Esophagus muscularis mucosa (tissue), 4 donors: Measurements from ENCODE around the gene ARHGAP15. TPM values are rescaled to one million over a fixed set of nuclear protein-coding genes. Genes with fewer than 3 reads are reported as not detected.

ENCODE experiments used
- DNase-seq: peaks from one replicate; pipeline ENCODE4 v3.0.0-alpha.2; 2017; ENCODE audit errors: extremely low spot score
- H3K27ac ChIP-seq, 4 donors: fragments of 200-600 bp; sonication (generic); replicated peaks in 1 of 4; 1 replicate in 3 of 4; 2 replicates in 1 of 4; pipeline ENCODE4 v1.5.1; 2016 to 2019; ENCODE audit warnings: mild to moderate bottlenecking in 1 of 4
- H3K27me3 ChIP-seq, 4 donors: fragments of 200-600 bp; sonication (generic); one replicate each; pipeline versions ENCODE4 v1.5.1 to v1.6.0; 2016 to 2019
- H3K36me3 ChIP-seq, 4 donors: fragments of 200-600 bp; sonication (generic); one replicate each; pipeline ENCODE4 v1.5.1; 2016 to 2019
- H3K4me1 ChIP-seq, 4 donors: fragments of 200-600 bp; sonication (generic); one replicate each; pipeline ENCODE4 v1.5.1; 2016 to 2019
- H3K4me3 ChIP-seq, 4 donors: fragments of 200-600 bp; sonication (generic); 1 replicate in 2 of 4; 2 replicates in 2 of 4; pipeline ENCODE4 v1.5.1; 2016 to 2019; ENCODE audit warnings: mild to moderate bottlenecking in 4 of 4, moderate library complexity in 1 of 4
- H3K9me3 ChIP-seq, 4 donors: fragments of 200-600 bp; sonication (generic); 1 replicate in 3 of 4; 2 replicates in 1 of 4; pipeline ENCODE4 v1.5.1; 2016 to 2019
- EP300 ChIP-seq: sonication (generic); formaldehyde crosslinking; IDR thresholded peaks from one replicate; pipeline ENCODE4 v1.6.1; 2017; ENCODE audit warnings: antibody characterized with exemption
- POLR2A ChIP-seq: fragments of 450-650 bp; IDR thresholded peaks from one replicate; pipeline ENCODE4 v1.6.1; 2017; ENCODE audit warnings: antibody characterized with exemption, moderate library complexity, mild to moderate bottlenecking, low read depth
- POLR2AphosphoS5 ChIP-seq, 2 donors: sonication (generic); formaldehyde crosslinking; IDR thresholded peaks; one replicate each; pipeline ENCODE4 v1.6.1; 2017; ENCODE audit warnings: antibody characterized with exemption in 2 of 2
- WGBS: methylation state at CpG from one replicate; pipeline ENCODE4 v1.1.5; 2018; 5-methylcytosine and 5-hydroxymethylcytosine counted together
- intact Hi-C: fragments of 100-400 bp; cut with DNase I; formaldehyde crosslinking; loops from one replicate; pipeline ENCODE4 v1.15.1; 2023
- total RNA-seq, 4 donors: library from RNA; depleted of rRNA; stranded (reverse); fragments of >200 nt; gene quantifications; one replicate each; pipeline versions ENCODE4 v1.1.0 to v1.2.1, GENCODE V29; 2016
- TF ChIP-seq, protein P1 (sequence below), 3 experiments: fragments of 200-600 bp in 2 of 3; fragments of 450-650 bp in 1 of 3; sonication (generic) in 2 of 3; IDR thresholded peaks; one replicate each; pipeline ENCODE4 v1.5.1; 2017 to 2019; ENCODE audit warnings: antibody characterized with exemption in 3 of 3, mild to moderate bottlenecking in 2 of 3, moderate library complexity in 1 of 3

ARHGAP15 gene
- total RNA-seq, 4 donors from 2014 or later, result 5.4 to 13.3 (median 7.1) TPM

DNA sequence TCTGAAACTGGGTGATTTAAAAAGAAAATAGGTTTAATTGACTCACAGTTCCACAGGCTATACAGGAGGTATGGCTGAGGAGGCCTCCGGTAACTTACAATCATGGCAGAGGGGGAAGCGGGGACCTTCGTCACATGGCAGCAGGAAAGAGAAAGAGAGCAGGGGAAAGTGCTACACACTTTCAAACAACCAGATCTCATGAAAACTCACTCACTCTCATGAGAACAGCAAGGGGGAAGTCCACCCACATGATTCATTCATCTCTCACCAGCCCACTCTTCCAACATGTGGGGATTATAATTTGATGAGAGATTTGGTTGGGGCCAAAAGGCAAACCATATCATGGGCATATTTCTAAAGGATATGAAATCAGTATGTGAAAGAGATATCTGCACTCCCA is 12.0 kb upstream of the ARHGAP15 start:
- Histone ChIP-seq H3K27me3 (no peaks in the 10 kb centered on the region), H3K4me3 (no peak overlapping the region), H3K4me1 (no peaks in the 10 kb centered on the region), H3K27ac (no peak overlapping the region), H3K9me3 (peaks cover 0 to 3% (median 0%) of the 10 kb centered on the region in 4 donors), H3K36me3 (no peaks in the 10 kb centered on the region)
- intact Hi-C loops, result no loop called here
- WGBS, result 95% methylated on average over 3 of the region's 3 CpGs
- DNase-seq, result no peak
- TF ChIP-seq, protein P1, sequence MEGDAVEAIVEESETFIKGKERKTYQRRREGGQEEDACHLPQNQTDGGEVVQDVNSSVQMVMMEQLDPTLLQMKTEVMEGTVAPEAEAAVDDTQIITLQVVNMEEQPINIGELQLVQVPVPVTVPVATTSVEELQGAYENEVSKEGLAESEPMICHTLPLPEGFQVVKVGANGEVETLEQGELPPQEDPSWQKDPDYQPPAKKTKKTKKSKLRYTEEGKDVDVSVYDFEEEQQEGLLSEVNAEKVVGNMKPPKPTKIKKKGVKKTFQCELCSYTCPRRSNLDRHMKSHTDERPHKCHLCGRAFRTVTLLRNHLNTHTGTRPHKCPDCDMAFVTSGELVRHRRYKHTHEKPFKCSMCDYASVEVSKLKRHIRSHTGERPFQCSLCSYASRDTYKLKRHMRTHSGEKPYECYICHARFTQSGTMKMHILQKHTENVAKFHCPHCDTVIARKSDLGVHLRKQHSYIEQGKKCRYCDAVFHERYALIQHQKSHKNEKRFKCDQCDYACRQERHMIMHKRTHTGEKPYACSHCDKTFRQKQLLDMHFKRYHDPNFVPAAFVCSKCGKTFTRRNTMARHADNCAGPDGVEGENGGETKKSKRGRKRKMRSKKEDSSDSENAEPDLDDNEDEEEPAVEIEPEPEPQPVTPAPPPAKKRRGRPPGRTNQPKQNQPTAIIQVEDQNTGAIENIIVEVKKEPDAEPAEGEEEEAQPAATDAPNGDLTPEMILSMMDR (IDR thresholded peaks at IDR 0.05), result no peak
- TF ChIP-seq EP300, result no peak
- no peak for TF ChIP-seq POLR2A
- TF ChIP-seq POLR2AphosphoS5 (IDR thresholded peaks at IDR 0.05), result no peak

DNA sequence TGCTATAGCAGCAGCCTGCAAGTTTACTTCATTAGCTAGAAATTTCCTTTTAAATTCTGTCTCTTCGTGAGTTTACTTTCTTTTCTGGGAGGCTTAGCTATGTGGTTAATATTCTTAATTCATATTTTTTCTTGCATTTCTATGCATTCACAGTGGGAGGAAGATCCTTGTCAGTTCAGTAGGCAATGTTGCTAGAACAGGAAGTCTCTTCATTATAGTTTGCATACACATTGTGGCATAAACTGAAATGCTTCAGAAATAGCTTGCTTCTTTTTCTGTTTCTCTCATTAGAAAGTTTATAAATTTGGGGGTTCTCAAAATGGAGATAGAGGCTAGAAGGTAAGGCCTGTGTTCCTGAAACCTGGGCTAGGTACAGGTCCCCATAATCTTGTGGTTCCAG is 8.1 kb upstream of the ARHGAP15 start:
- intact Hi-C loops, result no loop called here
- Histone ChIP-seq H3K9me3 (peaks cover 0 to 3% (median 0%) of the 10 kb centered on the region in 4 donors), H3K4me1 (no peaks in the 10 kb centered on the region), H3K27ac (no peak overlapping the region), H3K36me3 (no peaks in the 10 kb centered on the region), H3K4me3 (no peak overlapping the region), H3K27me3 (no peaks in the 10 kb centered on the region)
- no peak for DNase-seq
- TF ChIP-seq, protein P1 (IDR thresholded peaks at IDR 0.05), result no peak
- TF ChIP-seq EP300 (no peak), POLR2AphosphoS5 (IDR thresholded peaks at IDR 0.05) (no peak), POLR2A (no peak)
- WGBS, result 70% methylated on average over 1 of the region's 1 CpG

DNA sequence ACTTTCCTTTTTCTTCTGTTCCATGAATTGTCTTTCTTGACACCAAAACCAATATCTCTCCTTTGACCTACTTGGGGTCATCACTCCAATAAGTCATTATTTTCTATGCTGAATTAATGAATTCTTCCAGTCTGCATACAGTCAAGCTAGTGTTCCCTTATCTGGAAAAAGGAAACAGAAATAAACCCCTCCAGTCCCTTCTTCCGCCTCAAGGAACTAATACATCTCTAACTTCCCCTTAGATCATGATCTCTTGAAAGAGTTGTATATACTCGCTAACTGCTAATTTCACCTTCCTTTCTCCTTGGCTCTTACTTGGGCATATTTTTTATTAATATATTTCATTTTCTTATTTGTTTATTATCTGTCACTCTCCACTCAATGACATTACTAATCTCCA is 7.3 kb upstream of the ARHGAP15 start:
- intact Hi-C loops, result no loop called here
- Histone ChIP-seq H3K27ac (no peak overlapping the region), H3K4me3 (no peak overlapping the region), H3K4me1 (no peaks in the 10 kb centered on the region), H3K9me3 (peaks cover 0 to 3% (median 0%) of the 10 kb centered on the region in 4 donors), H3K27me3 (no peaks in the 10 kb centered on the region), H3K36me3 (no peaks in the 10 kb centered on the region)
- DNase-seq, result no peak
- TF ChIP-seq, protein P1 (IDR thresholded peaks at IDR 0.05), result no peak
- TF ChIP-seq EP300, result no peak
- TF ChIP-seq POLR2AphosphoS5 (IDR thresholded peaks at IDR 0.05), result no peak
- TF ChIP-seq POLR2A, result no peak
- WGBS, result 89% methylated on average over 2 of the region's 2 CpGs

DNA sequence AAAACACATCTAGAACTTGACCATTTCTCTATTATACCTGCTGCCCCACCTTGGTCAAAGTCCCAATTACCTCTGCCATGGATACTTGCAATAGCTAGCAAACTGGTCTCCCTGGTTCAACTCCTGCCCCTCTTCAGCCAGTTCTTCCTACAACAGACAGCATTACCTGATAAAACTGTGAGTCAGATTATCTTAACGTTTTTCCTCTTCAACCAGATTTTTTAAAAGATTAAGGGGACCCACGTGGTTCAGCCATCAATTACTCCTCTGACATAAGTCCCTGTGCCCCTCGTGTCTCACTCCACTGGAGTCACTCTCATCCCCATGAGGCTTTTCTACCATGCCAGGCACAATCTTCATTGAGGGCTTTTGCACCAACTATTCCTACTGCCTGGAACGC is 5.3 kb upstream of the ARHGAP15 start:
- no peaks in the 10 kb centered on the region for H3K9me3 ChIP-seq
- H3K4me3 ChIP-seq, result no peak overlapping the region

DNA sequence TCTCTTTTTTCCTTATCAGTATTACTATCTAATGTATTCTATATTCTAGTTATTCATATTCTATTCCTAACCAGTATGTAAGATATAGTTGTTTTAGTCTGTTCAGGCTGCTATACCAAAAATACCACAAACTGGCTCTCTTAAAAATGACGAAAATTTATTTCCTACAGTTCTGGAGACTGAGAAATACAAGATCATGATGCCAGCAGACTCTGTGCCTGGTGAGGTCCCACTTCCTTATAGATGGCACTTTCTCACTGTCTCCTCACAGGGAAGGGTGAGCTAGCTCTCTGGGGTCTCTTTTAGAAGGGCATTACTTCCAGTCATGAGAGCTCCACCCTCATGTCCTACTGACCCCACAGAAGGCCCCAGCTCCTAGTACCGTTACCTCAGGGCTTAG is 4.8 kb upstream of the ARHGAP15 start:
- H3K9me3 ChIP-seq, result no peaks in the 10 kb centered on the region
- DNase-seq, result no peak
- TF ChIP-seq EP300, result no peak
- TF ChIP-seq POLR2AphosphoS5 (IDR thresholded peaks at IDR 0.05), result no peak
- TF ChIP-seq, protein P1 (IDR thresholded peaks at IDR 0.05), result no peak
- no peak for TF ChIP-seq POLR2A
- H3K4me3 ChIP-seq, result no peak overlapping the region
- H3K27me3 ChIP-seq, result no peaks in the 10 kb centered on the region
- intact Hi-C loops, result no loop called here
- no peaks in the 10 kb centered on the region for H3K4me1 ChIP-seq
- no peak overlapping the region for H3K27ac ChIP-seq
- no peaks in the 10 kb centered on the region for H3K36me3 ChIP-seq
- 78% methylated on average over 2 of the region's 2 CpGs for WGBS

More for the DNA sequence above, 5.3 kb upstream of the ARHGAP15 start:
- Histone ChIP-seq H3K4me1 (no peaks in the 10 kb centered on the region), H3K36me3 (no peaks in the 10 kb centered on the region), H3K27ac (no peak overlapping the region), H3K27me3 (no peaks in the 10 kb centered on the region)
- TF ChIP-seq POLR2A, result no peak
- TF ChIP-seq POLR2AphosphoS5 (IDR thresholded peaks at IDR 0.05), result no peak
- intact Hi-C loops, result no loop called here
- DNase-seq, result no peak
- 49% methylated on average over 4 of the region's 4 CpGs for WGBS
